GM12878 (cell line): ENCODE data around the gene DUSP22. TPM values are rescaled to one million over a fixed set of nuclear protein-coding genes. Genes with fewer than 3 reads are reported as not detected.

Experiments used
- ATAC-seq: fragments of 200-7000 bp; cut with Tn5 transposase; 3 replicates; pipeline ENCODE4 v1.9.1; 2020; ENCODE audit warnings: mild to moderate bottlenecking, moderate library complexity
- BruUV-seq: library from RNA; stranded (reverse); fragments of 400-500 nt; replicated peaks from 2 replicates; lab custom pipeline; 2021; lab: Mats Ljungman, UMichigan
- CTCF ChIA-PET: fragments of 300-600 bp; sonication (Branson Sonifier 250); formaldehyde crosslinking; extraction: SDS; loops from one replicate; lab custom pipeline; 2021; ENCODE audit warnings: inconsistent platforms; lab: Yijun Ruan, JAX
- POLR2A ChIA-PET: fragments of 350-600 bp; formaldehyde crosslinking; extraction: SDS; loops from one replicate; lab custom pipeline; 2021; ENCODE audit warnings: inconsistent platforms; lab: Charles Lee
- RAD21 ChIA-PET: fragments of 300-600 bp; sonication (Branson Sonifier 250); formaldehyde crosslinking; loops from one replicate; lab custom pipeline; 2023; ENCODE audit warnings: antibody characterized with exemption; ENCODE audit not compliant: unreplicated experiment; lab: Charles Lee
- SMC1A ChIA-PET: fragments of 300-600 bp; sonication (Branson Sonifier 250); formaldehyde crosslinking; loops from one replicate; lab custom pipeline; 2023; ENCODE audit not compliant: unreplicated experiment, uncharacterized antibody; lab: Charles Lee
- DNase-seq: peaks from one replicate; pipeline ENCODE4 v3.0.0-alpha.2; 2011; ENCODE audit warnings: low read depth, low spot score
- FAIRE-seq: peaks from 3 replicates; lab custom pipeline; 2011; peaks lifted over from hg19 to GRCh38; lab: Jason Lieb, UNC
- H2AFZ ChIP-seq: 2 replicates; pipeline ENCODE4 v1.6.0; 2011; ENCODE audit warnings: low read depth, low read length, control low read depth; ENCODE audit not compliant: control insufficient read depth
- H3K27ac ChIP-seq: 2 replicates; pipeline ENCODE4 v1.5.1; 2011; ENCODE audit warnings: control low read depth; ENCODE audit not compliant: control insufficient read depth, insufficient read depth
- H3K27me3 ChIP-seq, 2 experiments: replicated peaks in 1 of 2; 2 replicates each; pipeline versions ENCODE4 v1.6.0 to v1.6.1; 2011; ENCODE audit warnings: low read length in 1 of 2; ENCODE audit not compliant: control insufficient read depth in 2 of 2, insufficient read depth in 2 of 2
- H3K36me3 ChIP-seq, 2 experiments: 2 replicates each; pipeline ENCODE4 v1.5.1; 2011; ENCODE audit warnings: low read length in 1 of 2; ENCODE audit not compliant: control insufficient read depth in 2 of 2, insufficient read depth in 2 of 2
- H3K4me1 ChIP-seq: 2 replicates; pipeline ENCODE4 v1.6.1; 2011; ENCODE audit warnings: mild to moderate bottlenecking, low read length, moderate library complexity, mixed read lengths; ENCODE audit not compliant: control insufficient read depth, insufficient read depth
- H3K4me2 ChIP-seq: 2 replicates; pipeline ENCODE4 v1.6.0; 2011; ENCODE audit warnings: control low read depth; ENCODE audit not compliant: control insufficient read depth, insufficient read depth
- H3K4me3 ChIP-seq: fragments of 200-600 bp; sonication (generic); 2 replicates; pipeline ENCODE4 v1.5.1; 2016
- H3K79me2 ChIP-seq: 2 replicates; pipeline ENCODE4 v1.6.0; 2011; ENCODE audit warnings: low read length; ENCODE audit not compliant: control insufficient read depth, insufficient read depth
- H3K9ac ChIP-seq: 2 replicates; pipeline ENCODE4 v1.8.0; 2011; ENCODE audit warnings: low read length, control low read depth, mixed read lengths; ENCODE audit not compliant: control insufficient read depth, insufficient read depth
- H3K9me3 ChIP-seq: replicated peaks from 3 replicates; pipeline ENCODE4 v1.5.1; 2011; ENCODE audit warnings: mild to moderate bottlenecking, low read length; ENCODE audit not compliant: control insufficient read depth, insufficient read depth
- H4K20me1 ChIP-seq: 2 replicates; pipeline ENCODE4 v1.6.0; 2011; ENCODE audit not compliant: control insufficient read depth, insufficient read depth
- ATF7 ChIP-seq: fragments of 450-650 bp; IDR thresholded peaks from 2 replicates; pipeline ENCODE4 v1.6.1; 2016; ENCODE audit warnings: low read depth, mild to moderate bottlenecking
- CHD2 ChIP-seq: IDR thresholded peaks from 2 replicates; pipeline ENCODE4 v1.6.1; 2011; ENCODE audit warnings: low read depth, low read length, improper control_type of control experiment, borderline replicate concordance
- FOXK2 ChIP-seq: fragments of 450-650 bp; IDR thresholded peaks from 2 replicates; pipeline ENCODE4 v1.6.1; 2017; ENCODE audit warnings: mild to moderate bottlenecking, moderate library complexity
- GATAD2B ChIP-seq: fragments of 450-650 bp; conservative IDR thresholded peaks from 2 replicates; pipeline ENCODE4 v1.6.1; 2017; ENCODE audit warnings: low read depth, mild to moderate bottlenecking, moderate library complexity
- IRF4 ChIP-seq: IDR thresholded peaks from 2 replicates; pipeline ENCODE4 v1.6.1; 2011; ENCODE audit warnings: low read depth, low read length
- NFYA ChIP-seq: IDR thresholded peaks from 2 replicates; pipeline ENCODE4 v1.6.1; 2011; ENCODE audit warnings: low read depth, mild to moderate bottlenecking, low read length, improper control_type of control experiment, borderline replicate concordance
- RCOR1 ChIP-seq: conservative IDR thresholded peaks from 2 replicates; pipeline ENCODE4 v1.6.1; 2012; ENCODE audit warnings: low read depth, low read length, improper control_type of control experiment
- STAT3 ChIP-seq: IDR thresholded peaks from 2 replicates; pipeline ENCODE4 v1.6.1; 2011; ENCODE audit warnings: low read depth, low read length, improper control_type of control experiment
- TBL1XR1 ChIP-seq: IDR thresholded peaks from 2 replicates; pipeline ENCODE4 v1.6.1; 2012; ENCODE audit warnings: low read depth, low read length, improper control_type of control experiment
- TCF3 ChIP-seq: IDR thresholded peaks from 2 replicates; pipeline ENCODE4 v1.6.1; 2012; ENCODE audit warnings: low read depth, mild to moderate bottlenecking, low read length, borderline replicate concordance; ENCODE audit not compliant: insufficient read depth
- ZBED1 ChIP-seq: IDR thresholded peaks from 2 replicates; pipeline ENCODE4 v1.6.1; 2016; ENCODE audit warnings: borderline replicate concordance
- WGBS: methylation state at CpG from one replicate; pipeline ENCODE4 v1.1.6; 2016; ENCODE audit warnings: low lambda C conversion rate; ENCODE audit not compliant: insufficient replicate concordance, insufficient coverage; ENCODE audit errors: missing lambda C conversion rate; 5-methylcytosine and 5-hydroxymethylcytosine counted together
- in situ Hi-C: fragments of 300-500 bp; cut with MboI; formaldehyde crosslinking; loops from 9 replicates; pipeline ENCODE4 v1.14.3; 2018; ENCODE audit warnings: mixed read lengths
- intact Hi-C: fragments of 100-400 bp; cut with micrococcal nuclease; formaldehyde crosslinking; loops from one replicate; pipeline ENCODE4 v1.14.2; 2022; ENCODE audit not compliant: unreplicated experiment
- polyA plus RNA-seq, 11 experiments: library from polyadenylated mRNA; depleted of rRNA in 4 of 11; unstranded in 6 of 11; stranded (reverse) in 5 of 11; fragments of >200 nt; fragmentation: Nextera tagmentation in 4 of 11; fragmentation: Illumina TruSeq in 1 of 11; extraction: Ambion mirVana in 4 of 11; extraction: Trizol in 1 of 11; gene quantifications; 1 replicate in 1 of 11; 2 replicates in 10 of 11; pipeline versions ENCODE4 v1.2.1 to v1.2.3, GENCODE V29; 2011 to 2016; ENCODE audit warnings: inconsistent platforms in 2 of 11, missing spikeins in 2 of 11, low read depth in 1 of 11
- total RNA-seq, 4 experiments: library from RNA; depleted of rRNA in 3 of 4; stranded (reverse); fragments of >200 nt in 3 of 4; fragmentation: Illumina TruSeq in 1 of 4; extraction: Trizol in 1 of 4; gene quantifications; 2 replicates each; pipeline versions ENCODE4 v1.2.1 to v1.2.3, GENCODE V29; 2013 to 2021
- TF ChIP-seq, protein P1 (sequence below): fragments of 450-650 bp; IDR thresholded peaks from 2 replicates; pipeline ENCODE4 v1.6.1; 2016; ENCODE audit warnings: mild to moderate bottlenecking
- TF ChIP-seq, protein P2 (sequence below): fragments of 450-650 bp; IDR thresholded peaks from 2 replicates; pipeline ENCODE4 v1.6.1; 2018; ENCODE audit warnings: mild to moderate bottlenecking, low read depth, moderate library complexity; ENCODE audit not compliant: partially characterized antibody
- TF ChIP-seq, protein P3 (sequence below): fragments of 450-650 bp; formaldehyde crosslinking; IDR thresholded peaks from 2 replicates; pipeline ENCODE4 v1.5.0; 2022; ENCODE audit warnings: mild to moderate bottlenecking, missing genetic modification characterization

DUSP22 gene
- total and polyA plus RNA-seq, 10 of the 15 experiments (the other 5 are each of a cell fraction or from before 2014, with no cell fraction given), result 78.9 to 156 (median 107) TPM

DNA sequence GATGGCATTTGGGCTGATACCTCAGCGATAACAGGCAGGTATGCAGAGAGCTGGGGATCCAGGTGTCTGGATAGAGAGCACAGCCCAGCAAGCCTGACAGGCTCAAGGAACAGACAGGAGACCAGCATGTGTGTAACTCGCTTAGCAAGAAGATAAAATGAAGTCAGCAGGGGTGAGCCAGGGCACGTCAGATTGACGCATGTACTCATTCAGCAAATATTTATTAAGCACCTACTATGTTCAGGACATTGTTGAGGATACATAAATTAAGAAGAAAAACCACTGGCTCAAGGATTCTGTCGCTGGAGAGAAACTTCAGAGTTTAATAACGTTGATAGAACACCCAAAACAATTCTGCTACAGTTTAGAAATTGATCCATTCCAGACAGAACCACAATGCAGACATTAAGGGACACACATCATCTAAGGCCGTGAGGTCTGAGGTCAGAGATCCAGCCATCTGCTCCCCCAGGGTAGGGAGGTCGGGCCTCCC lies 1.0 kb upstream of the DUSP22 start:
- H3K79me2 ChIP-seq, result peaks cover 62% of the 10 kb centered on the region
- intact Hi-C loops (loop anchor here (1.0 to 2.0 kb wide), 2 partner anchors 30 to 64 kb away; no protein-coding TSS in a partner anchor), in situ Hi-C loops (no loop called here)
- H3K9ac ChIP-seq, result peak overlapping the region; percentile 98
- FAIRE-seq (no peak), DNase-seq (no peak), ATAC-seq (peak; percentile 6)
- peak overlapping the region; percentile 77 for H3K4me3 ChIP-seq
- no peaks in the 10 kb centered on the region for H3K9me3 ChIP-seq
- no peaks in the 10 kb centered on the region for H4K20me1 ChIP-seq
- H2AFZ ChIP-seq, result no peak overlapping the region; the same call in 1 of the 2 replicates
- H3K27ac ChIP-seq, result peak overlapping the region; percentile 100
- TSS peak; percentile 81 for BruUV-seq
- ChIA-PET RAD21 (interaction anchor here (0.7 to 5.5 kb wide), 17 partner anchors 15 to 108 kb away, joined by 3 to 73 read pairs (median 8); partner anchors contain the start of gene IRF4), SMC1A (interaction anchor here (0.6 to 9.2 kb wide), 14 partner anchors 13 to 1531 kb away, joined by 3 to 162 read pairs (median 10); no protein-coding TSS in a partner anchor), CTCF (interaction anchor here (1.4 to 1.7 kb wide), 3 partner anchors 59 to 102 kb away, joined by 6 to 9 read pairs (median 9); no protein-coding TSS in a partner anchor), POLR2A (interaction anchor here (1.0 to 2.0 kb wide), 7 partner anchors 15 to 72 kb away, joined by 3 to 12 read pairs (median 6); no protein-coding TSS in a partner anchor)
- peaks cover 64% of the 10 kb centered on the region for H3K4me1 ChIP-seq
- no peaks in the 10 kb centered on the region for H3K36me3 ChIP-seq
- no peaks in the 10 kb centered on the region for H3K27me3 ChIP-seq
- peak overlapping the region; percentile 97 for H3K4me2 ChIP-seq
- 22% methylated on average over 8 of the region's 8 CpGs for WGBS
- TF ChIP-seq STAT3, result peak; percentile 51; the same call in 1 of the 2 replicates
- 0 out of 2 replicates have a peak, but pooled peaks have one; percentile 19 for TF ChIP-seq IRF4
- TF ChIP-seq, protein P1, sequence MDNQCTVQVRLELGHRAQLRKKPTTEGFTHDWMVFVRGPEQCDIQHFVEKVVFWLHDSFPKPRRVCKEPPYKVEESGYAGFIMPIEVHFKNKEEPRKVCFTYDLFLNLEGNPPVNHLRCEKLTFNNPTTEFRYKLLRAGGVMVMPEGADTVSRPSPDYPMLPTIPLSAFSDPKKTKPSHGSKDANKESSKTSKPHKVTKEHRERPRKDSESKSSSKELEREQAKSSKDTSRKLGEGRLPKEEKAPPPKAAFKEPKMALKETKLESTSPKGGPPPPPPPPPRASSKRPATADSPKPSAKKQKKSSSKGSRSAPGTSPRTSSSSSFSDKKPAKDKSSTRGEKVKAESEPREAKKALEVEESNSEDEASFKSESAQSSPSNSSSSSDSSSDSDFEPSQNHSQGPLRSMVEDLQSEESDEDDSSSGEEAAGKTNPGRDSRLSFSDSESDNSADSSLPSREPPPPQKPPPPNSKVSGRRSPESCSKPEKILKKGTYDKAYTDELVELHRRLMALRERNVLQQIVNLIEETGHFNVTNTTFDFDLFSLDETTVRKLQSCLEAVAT, result no peak
- peak; percentile 82 for TF ChIP-seq CHD2
- no peak for TF ChIP-seq NFYA
- TF ChIP-seq, protein P2, sequence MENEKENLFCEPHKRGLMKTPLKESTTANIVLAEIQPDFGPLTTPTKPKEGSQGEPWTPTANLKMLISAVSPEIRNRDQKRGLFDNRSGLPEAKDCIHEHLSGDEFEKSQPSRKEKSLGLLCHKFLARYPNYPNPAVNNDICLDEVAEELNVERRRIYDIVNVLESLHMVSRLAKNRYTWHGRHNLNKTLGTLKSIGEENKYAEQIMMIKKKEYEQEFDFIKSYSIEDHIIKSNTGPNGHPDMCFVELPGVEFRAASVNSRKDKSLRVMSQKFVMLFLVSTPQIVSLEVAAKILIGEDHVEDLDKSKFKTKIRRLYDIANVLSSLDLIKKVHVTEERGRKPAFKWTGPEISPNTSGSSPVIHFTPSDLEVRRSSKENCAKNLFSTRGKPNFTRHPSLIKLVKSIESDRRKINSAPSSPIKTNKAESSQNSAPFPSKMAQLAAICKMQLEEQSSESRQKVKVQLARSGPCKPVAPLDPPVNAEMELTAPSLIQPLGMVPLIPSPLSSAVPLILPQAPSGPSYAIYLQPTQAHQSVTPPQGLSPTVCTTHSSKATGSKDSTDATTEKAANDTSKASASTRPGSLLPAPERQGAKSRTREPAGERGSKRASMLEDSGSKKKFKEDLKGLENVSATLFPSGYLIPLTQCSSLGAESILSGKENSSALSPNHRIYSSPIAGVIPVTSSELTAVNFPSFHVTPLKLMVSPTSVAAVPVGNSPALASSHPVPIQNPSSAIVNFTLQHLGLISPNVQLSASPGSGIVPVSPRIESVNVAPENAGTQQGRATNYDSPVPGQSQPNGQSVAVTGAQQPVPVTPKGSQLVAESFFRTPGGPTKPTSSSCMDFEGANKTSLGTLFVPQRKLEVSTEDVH, result no peak
- peak; percentile 86; the same call in 1 of the 2 replicates for TF ChIP-seq ZBED1
- 0 out of 2 replicates have a peak, but pooled peaks have one; percentile 26 for TF ChIP-seq TCF3
- TF ChIP-seq FOXK2, result no peak
- TF ChIP-seq RCOR1, result peak; percentile 83; the same call in 1 of the 2 replicates
- TF ChIP-seq ATF7, result peak; percentile 86
- TF ChIP-seq GATAD2B, result no peak
- TF ChIP-seq TBL1XR1, result peak; percentile 67; the same call in 1 of the 2 replicates
- TF ChIP-seq, protein P3, sequence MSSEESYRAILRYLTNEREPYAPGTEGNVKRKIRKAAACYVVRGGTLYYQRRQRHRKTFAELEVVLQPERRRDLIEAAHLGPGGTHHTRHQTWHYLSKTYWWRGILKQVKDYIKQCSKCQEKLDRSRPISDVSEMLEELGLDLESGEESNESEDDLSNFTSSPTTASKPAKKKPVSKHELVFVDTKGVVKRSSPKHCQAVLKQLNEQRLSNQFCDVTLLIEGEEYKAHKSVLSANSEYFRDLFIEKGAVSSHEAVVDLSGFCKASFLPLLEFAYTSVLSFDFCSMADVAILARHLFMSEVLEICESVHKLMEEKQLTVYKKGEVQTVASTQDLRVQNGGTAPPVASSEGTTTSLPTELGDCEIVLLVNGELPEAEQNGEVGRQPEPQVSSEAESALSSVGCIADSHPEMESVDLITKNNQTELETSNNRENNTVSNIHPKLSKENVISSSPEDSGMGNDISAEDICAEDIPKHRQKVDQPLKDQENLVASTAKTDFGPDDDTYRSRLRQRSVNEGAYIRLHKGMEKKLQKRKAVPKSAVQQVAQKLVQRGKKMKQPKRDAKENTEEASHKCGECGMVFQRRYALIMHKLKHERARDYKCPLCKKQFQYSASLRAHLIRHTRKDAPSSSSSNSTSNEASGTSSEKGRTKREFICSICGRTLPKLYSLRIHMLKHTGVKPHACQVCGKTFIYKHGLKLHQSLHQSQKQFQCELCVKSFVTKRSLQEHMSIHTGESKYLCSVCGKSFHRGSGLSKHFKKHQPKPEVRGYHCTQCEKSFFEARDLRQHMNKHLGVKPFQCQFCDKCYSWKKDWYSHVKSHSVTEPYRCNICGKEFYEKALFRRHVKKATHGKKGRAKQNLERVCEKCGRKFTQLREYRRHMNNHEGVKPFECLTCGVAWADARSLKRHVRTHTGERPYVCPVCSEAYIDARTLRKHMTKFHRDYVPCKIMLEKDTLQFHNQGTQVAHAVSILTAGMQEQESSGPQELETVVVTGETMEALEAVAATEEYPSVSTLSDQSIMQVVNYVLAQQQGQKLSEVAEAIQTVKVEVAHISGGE (CRISPR knock-in tag), result peak; percentile 29; the same call in 1 of the 2 replicates
